Measurements from ENCODE around the gene RBFOX2. TPM values are rescaled to one million over a fixed set of nuclear protein-coding genes. Genes with fewer than 3 reads are reported as not detected.

RBFOX2 gene
- polyA plus RNA-seq, 2 of the 4 experiments (the other 2 are of a cell fraction), result 30.3 to 77.7 TPM

DNA sequence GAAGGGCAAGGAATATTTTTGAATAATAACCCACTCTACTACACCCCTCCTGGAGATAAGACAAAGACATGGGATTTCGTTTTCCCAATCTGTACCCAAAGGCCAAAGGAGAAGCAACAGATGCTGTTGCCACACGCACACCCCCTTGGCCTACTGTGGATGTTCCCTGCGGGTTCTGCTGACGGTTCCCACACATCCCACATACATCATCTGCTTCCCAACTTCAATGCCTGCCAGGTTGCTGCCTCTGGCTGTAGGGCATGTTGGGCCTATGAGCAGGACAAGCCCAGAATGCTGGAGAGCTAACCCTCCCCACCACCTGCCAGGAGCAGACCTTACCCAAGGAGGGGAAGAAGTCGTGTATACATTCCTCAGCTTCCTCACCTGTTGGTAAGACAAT, 13.6 kb upstream of the RBFOX2 start:
- CTCF ChIA-PET, result interaction anchor here (1.4 to 1.8 kb wide), 3 partner anchors 10 to 24 kb away, joined by 4 to 12 read pairs (median 6); no protein-coding TSS in a partner anchor
- TF ChIP-seq HOXB13 (CRISPR knock-in tag; IDR thresholded peaks at IDR 0.05; ENCODE audit: low read depth) (no peak), MAZ (IDR thresholded peaks at IDR 0.05; ENCODE audit: borderline replicate concordance, low read depth, low read length) (no peak), EHMT2 (IDR thresholded peaks at IDR 0.05; ENCODE audit: low read depth) (no peak)
- TF ChIP-seq, protein P1, sequence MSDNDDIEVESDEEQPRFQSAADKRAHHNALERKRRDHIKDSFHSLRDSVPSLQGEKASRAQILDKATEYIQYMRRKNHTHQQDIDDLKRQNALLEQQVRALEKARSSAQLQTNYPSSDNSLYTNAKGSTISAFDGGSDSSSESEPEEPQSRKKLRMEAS (IDR thresholded peaks at IDR 0.05), result no peak
- TF ChIP-seq, protein P2, sequence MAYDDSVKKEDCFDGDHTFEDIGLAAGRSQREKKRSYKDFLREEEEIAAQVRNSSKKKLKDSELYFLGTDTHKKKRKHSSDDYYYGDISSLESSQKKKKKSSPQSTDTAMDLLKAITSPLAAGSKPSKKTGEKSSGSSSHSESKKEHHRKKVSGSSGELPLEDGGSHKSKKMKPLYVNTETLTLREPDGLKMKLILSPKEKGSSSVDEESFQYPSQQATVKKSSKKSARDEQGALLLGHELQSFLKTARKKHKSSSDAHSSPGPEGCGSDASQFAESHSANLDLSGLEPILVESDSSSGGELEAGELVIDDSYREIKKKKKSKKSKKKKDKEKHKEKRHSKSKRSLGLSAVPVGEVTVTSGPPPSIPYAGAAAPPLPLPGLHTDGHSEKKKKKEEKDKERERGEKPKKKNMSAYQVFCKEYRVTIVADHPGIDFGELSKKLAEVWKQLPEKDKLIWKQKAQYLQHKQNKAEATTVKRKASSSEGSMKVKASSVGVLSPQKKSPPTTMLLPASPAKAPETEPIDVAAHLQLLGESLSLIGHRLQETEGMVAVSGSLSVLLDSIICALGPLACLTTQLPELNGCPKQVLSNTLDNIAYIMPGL (CRISPR knock-in tag; IDR thresholded peaks at IDR 0.05; ENCODE audit: borderline replicate concordance), result no peak
- Histone ChIP-seq H3K9me3 (no peaks in the 10 kb centered on the region), H3K4me1 (no peaks in the 10 kb centered on the region), H3K4me3 (no peak overlapping the region), H3K4me2 (no peak overlapping the region), H3K27ac (no peak overlapping the region)
- WGBS (ENCODE audit: missing lambda C conversion rate), result 38% methylated on average over 4 of the region's 5 CpGs
- POLR2A ChIA-PET, result no interaction called here
- FAIRE-seq, result no peak
- no peak for ATAC-seq
- DNase-seq (ENCODE audit: low read depth in 1 of 2, low spot score in 1 of 2), result no peak

DNA sequence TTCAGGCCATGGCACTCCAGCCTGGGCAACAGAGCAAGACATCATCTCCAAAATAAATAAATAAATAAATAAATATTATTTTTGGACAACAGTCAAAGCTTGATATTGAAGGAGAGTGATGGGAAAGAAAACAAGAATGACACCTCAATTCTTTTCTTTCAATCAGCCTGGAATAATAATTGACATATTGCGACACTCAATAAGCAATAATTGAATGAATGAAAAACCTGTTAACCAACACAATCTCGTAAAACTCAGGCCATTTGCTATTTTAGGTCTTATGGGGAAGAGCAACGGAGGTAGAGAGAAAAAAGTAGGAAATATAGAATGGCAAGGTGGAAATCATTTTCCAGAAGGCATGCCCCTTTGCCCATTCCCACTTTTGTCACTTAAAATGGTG, 10.5 kb upstream of the RBFOX2 start:
- ChIA-PET CTCF (interaction anchor here (1.2 to 2.1 kb wide), 2 partner anchors 10 to 27 kb away, joined by 3 to 5 read pairs; no protein-coding TSS in a partner anchor), POLR2A (no interaction called here)
- Histone ChIP-seq H3K4me3 (no peak overlapping the region), H3K9me3 (no peaks in the 10 kb centered on the region), H3K4me1 (no peaks in the 10 kb centered on the region), H3K27ac (no peak overlapping the region), H3K4me2 (no peak overlapping the region)
- FAIRE-seq (no peak), ATAC-seq (no peak), DNase-seq (ENCODE audit: low read depth in 1 of 2, low spot score in 1 of 2) (no peak)
- no peak for TF ChIP-seq JUNB (IDR thresholded peaks at IDR 0.05)
- TF ChIP-seq CHD2 (IDR thresholded peaks at IDR 0.05; ENCODE audit: low read length, partially characterized antibody), result no peak
- TF ChIP-seq RCOR1 (IDR thresholded peaks at IDR 0.05; ENCODE audit: low read depth, low read length), result no peak
- TF ChIP-seq, protein P3, sequence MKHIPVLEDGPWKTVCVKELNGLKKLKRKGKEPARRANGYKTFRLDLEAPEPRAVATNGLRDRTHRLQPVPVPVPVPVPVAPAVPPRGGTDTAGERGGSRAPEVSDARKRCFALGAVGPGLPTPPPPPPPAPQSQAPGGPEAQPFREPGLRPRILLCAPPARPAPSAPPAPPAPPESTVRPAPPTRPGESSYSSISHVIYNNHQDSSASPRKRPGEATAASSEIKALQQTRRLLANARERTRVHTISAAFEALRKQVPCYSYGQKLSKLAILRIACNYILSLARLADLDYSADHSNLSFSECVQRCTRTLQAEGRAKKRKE (CRISPR knock-in tag; IDR thresholded peaks at IDR 0.05; ENCODE audit: low read depth), result no peak
- TF ChIP-seq POLR2A (IDR thresholded peaks at IDR 0.05; ENCODE audit: low read length), result no peak
- no peak for TF ChIP-seq TP53 (CRISPR knock-in tag; IDR thresholded peaks at IDR 0.05)
- TF ChIP-seq ZC3H11A (IDR thresholded peaks at IDR 0.05), result no peak
- TF ChIP-seq CEBPB (IDR thresholded peaks at IDR 0.05), result no peak
- TF ChIP-seq, protein P4, sequence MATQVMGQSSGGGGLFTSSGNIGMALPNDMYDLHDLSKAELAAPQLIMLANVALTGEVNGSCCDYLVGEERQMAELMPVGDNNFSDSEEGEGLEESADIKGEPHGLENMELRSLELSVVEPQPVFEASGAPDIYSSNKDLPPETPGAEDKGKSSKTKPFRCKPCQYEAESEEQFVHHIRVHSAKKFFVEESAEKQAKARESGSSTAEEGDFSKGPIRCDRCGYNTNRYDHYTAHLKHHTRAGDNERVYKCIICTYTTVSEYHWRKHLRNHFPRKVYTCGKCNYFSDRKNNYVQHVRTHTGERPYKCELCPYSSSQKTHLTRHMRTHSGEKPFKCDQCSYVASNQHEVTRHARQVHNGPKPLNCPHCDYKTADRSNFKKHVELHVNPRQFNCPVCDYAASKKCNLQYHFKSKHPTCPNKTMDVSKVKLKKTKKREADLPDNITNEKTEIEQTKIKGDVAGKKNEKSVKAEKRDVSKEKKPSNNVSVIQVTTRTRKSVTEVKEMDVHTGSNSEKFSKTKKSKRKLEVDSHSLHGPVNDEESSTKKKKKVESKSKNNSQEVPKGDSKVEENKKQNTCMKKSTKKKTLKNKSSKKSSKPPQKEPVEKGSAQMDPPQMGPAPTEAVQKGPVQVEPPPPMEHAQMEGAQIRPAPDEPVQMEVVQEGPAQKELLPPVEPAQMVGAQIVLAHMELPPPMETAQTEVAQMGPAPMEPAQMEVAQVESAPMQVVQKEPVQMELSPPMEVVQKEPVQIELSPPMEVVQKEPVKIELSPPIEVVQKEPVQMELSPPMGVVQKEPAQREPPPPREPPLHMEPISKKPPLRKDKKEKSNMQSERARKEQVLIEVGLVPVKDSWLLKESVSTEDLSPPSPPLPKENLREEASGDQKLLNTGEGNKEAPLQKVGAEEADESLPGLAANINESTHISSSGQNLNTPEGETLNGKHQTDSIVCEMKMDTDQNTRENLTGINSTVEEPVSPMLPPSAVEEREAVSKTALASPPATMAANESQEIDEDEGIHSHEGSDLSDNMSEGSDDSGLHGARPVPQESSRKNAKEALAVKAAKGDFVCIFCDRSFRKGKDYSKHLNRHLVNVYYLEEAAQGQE (IDR thresholded peaks at IDR 0.05), result no peak
- TF ChIP-seq EHMT2 (IDR thresholded peaks at IDR 0.05; ENCODE audit: low read depth), result no peak
- TF ChIP-seq ZNF302 (CRISPR knock-in tag; IDR thresholded peaks at IDR 0.05), result no peak
- TF ChIP-seq KDM1A (IDR thresholded peaks at IDR 0.05; ENCODE audit: low read depth), result no peak
- TF ChIP-seq FOSL2 (IDR thresholded peaks at IDR 0.05), result no peak
- no peak for TF ChIP-seq FOSL2 (CRISPR knock-in tag; IDR thresholded peaks at IDR 0.05)
- TF ChIP-seq RFX5 (IDR thresholded peaks at IDR 0.05), result no peak
- TF ChIP-seq EP300 (IDR thresholded peaks at IDR 0.05), result no peak
- TF ChIP-seq HOXB5 (CRISPR knock-in tag; IDR thresholded peaks at IDR 0.05), result no peak
- no peak for TF ChIP-seq HOXA7 (CRISPR knock-in tag; IDR thresholded peaks at IDR 0.05)
- TF ChIP-seq RNF2 (IDR thresholded peaks at IDR 0.05; ENCODE audit: borderline replicate concordance, low read depth), result no peak
- 52% methylated on average over 3 of the region's 3 CpGs for WGBS (ENCODE audit: missing lambda C conversion rate)
